OCI-LY3 (cell line): ENCODE results near the gene GAS7.

Experiments
- EZH2phosphoT487 ChIP-seq: fragments of 200-600 bp; shearing (Covaris generic); IDR thresholded peaks from 2 replicates; pipeline ENCODE4 v1.6.1; 2018; ENCODE audit warnings: antibody characterized with exemption, mixed run types, low read depth
- TF ChIP-seq, protein P1 (sequence below): fragments of 200-600, 300-600 bp; sonication (generic); IDR thresholded peaks from 2 replicates; pipeline ENCODE4 v1.5.1; 2014; ENCODE audit warnings: antibody characterized with exemption, low read length, low read depth

DNA sequence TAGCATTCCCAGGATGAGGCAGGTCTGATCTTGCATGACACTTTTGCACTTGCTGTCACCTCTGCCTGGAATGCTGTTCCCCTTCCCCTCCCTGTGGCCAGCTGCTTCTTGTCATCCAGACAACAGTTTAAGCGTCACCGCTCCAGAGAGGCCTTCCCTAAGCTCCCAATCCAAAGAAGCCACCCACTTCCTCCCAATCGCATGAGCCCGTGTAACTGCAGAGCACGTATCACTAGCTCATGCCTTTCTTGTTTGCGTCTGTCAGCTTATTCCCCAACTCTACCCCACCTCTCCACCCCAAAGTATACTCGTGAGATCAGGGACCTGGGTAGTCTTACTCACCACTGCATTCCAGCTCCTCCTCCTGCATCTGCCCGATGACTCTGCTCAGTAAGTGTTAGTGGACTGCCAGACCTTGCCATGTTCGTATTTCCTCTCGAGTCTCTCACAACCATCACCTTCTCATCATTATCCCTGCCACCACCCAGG lies 92.8 kb downstream of the GAS7 start:
- TF ChIP-seq, protein P1, sequence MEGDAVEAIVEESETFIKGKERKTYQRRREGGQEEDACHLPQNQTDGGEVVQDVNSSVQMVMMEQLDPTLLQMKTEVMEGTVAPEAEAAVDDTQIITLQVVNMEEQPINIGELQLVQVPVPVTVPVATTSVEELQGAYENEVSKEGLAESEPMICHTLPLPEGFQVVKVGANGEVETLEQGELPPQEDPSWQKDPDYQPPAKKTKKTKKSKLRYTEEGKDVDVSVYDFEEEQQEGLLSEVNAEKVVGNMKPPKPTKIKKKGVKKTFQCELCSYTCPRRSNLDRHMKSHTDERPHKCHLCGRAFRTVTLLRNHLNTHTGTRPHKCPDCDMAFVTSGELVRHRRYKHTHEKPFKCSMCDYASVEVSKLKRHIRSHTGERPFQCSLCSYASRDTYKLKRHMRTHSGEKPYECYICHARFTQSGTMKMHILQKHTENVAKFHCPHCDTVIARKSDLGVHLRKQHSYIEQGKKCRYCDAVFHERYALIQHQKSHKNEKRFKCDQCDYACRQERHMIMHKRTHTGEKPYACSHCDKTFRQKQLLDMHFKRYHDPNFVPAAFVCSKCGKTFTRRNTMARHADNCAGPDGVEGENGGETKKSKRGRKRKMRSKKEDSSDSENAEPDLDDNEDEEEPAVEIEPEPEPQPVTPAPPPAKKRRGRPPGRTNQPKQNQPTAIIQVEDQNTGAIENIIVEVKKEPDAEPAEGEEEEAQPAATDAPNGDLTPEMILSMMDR: no peak
- TF ChIP-seq EZH2phosphoT487: no peak
